CD4-positive, alpha-beta memory T cell (primary cell): ENCODE results near the gene KIAA1755. TPM values are rescaled to one million over a fixed set of nuclear protein-coding genes. Genes with fewer than 3 reads are reported as not detected.

Source experiments
- CTCF ChIA-PET: fragments of 350-600 bp; sonication (Branson Sonifier 250); formaldehyde crosslinking; loops from one replicate; lab custom pipeline; 2021; ENCODE audit warnings: inconsistent platforms; ENCODE audit not compliant: partially characterized antibody; lab: Charles Lee
- POLR2A ChIA-PET: fragments of 350-600 bp; sonication (Branson Sonifier 250); formaldehyde crosslinking; loops from one replicate; lab custom pipeline; 2021; ENCODE audit not compliant: partially characterized antibody; lab: Charles Lee
- DNase-seq, 5 donors: peaks; one replicate each; pipeline versions ENCODE4 v3.0.0 to v3.0.0-alpha.2; 2020 to 2022; ENCODE audit warnings: mixed read lengths in 1 of 5
- H3K27ac ChIP-seq: one replicate; pipeline ENCODE4 v1.7.0; 2013; ENCODE audit warnings: low read depth, low read length
- H3K27me3 ChIP-seq: 2 replicates; pipeline ENCODE4 v1.7.0; 2013; ENCODE audit warnings: mild to moderate bottlenecking, low read length, moderate library complexity; ENCODE audit not compliant: insufficient read depth
- H3K36me3 ChIP-seq: 2 replicates; pipeline ENCODE4 v1.7.0; 2013; ENCODE audit warnings: mild to moderate bottlenecking, low read length, moderate library complexity; ENCODE audit not compliant: insufficient read depth
- H3K4me1 ChIP-seq: 2 replicates; pipeline ENCODE4 v1.7.0; 2013; ENCODE audit warnings: mild to moderate bottlenecking, low read length, moderate library complexity; ENCODE audit not compliant: insufficient read depth
- H3K4me3 ChIP-seq, 2 donors: one replicate each; pipeline ENCODE4 v1.7.0; 2013; ENCODE audit warnings: low read length in 2 of 2, mild to moderate bottlenecking in 1 of 2
- H3K9me3 ChIP-seq, 2 donors: one replicate each; pipeline ENCODE4 v1.7.0; 2013; ENCODE audit warnings: low read length in 2 of 2, control low read depth in 1 of 2; ENCODE audit not compliant: control insufficient read depth in 1 of 2
- H3K27ac Mint-ChIP-seq, 7 donors: one replicate each; pipeline ENCODE4 v1.8.0; 2020 to 2021; ENCODE audit warnings: mixed read lengths in 7 of 7, mild to moderate bottlenecking in 6 of 7, inconsistent platforms in 3 of 7, moderate library complexity in 3 of 7
- H3K27me3 Mint-ChIP-seq, 2 donors: one replicate each; pipeline ENCODE4 v1.8.0; 2020 to 2021; ENCODE audit warnings: mixed read lengths in 2 of 2
- H3K36me3 Mint-ChIP-seq, 2 donors: one replicate each; pipeline ENCODE4 v1.8.0; 2020 to 2021; ENCODE audit warnings: mixed read lengths in 2 of 2, inconsistent platforms in 1 of 2, mild to moderate bottlenecking in 1 of 2
- H3K4me1 Mint-ChIP-seq, 4 donors: one replicate each; pipeline ENCODE4 v1.8.0; 2020 to 2021; ENCODE audit warnings: mixed read lengths in 4 of 4, mild to moderate bottlenecking in 1 of 4
- H3K4me3 Mint-ChIP-seq, 8 donors: one replicate each; pipeline ENCODE4 v1.8.0; 2020 to 2021; ENCODE audit warnings: mixed read lengths in 8 of 8, mild to moderate bottlenecking in 7 of 8, moderate library complexity in 6 of 8, inconsistent platforms in 3 of 8
- H3K9me3 Mint-ChIP-seq, 8 donors: one replicate each; pipeline ENCODE4 v1.8.0; 2020 to 2021; ENCODE audit warnings: mixed read lengths in 8 of 8, mild to moderate bottlenecking in 5 of 8, inconsistent platforms in 3 of 8, moderate library complexity in 1 of 8
- intact Hi-C: fragments of 100-400 bp; cut with micrococcal nuclease; formaldehyde crosslinking; loops from one replicate; pipeline ENCODE4 v1.15.1; 2023
- polyA plus RNA-seq, 2 donors: library from polyadenylated mRNA; unstranded; fragments of 300-500 nt; fragmentation: Illumina TruSeq; gene quantifications; one replicate each; pipeline ENCODE4 v1.2.3, GENCODE V29; 2021
- total RNA-seq, 2 experiments: library from RNA; stranded (reverse); gene quantifications; one replicate each; pipeline ENCODE4 v1.2.3, GENCODE V29; 2021

KIAA1755 gene
- total and polyA plus RNA-seq, 4 experiments from 2014 or later = not detected

DNA sequence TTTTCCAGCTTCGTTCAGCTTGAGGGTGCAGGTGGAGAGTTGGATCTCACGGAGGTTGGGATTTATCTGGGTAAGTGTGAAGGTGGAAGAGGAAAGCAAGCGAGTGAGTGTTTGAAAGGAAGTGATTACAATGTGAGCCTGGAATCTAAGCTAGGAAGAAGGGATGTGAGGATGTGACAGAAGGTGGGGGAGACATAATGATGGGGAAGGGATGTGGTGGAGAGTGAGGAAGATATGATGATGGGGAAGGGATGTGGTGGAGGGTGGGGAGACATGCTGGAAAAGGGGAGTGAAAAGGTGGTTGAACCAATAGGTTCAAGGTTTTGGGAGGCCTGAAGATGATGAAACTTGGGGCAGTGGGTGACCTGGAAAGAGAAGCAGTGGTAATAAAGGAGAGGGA lies 23.2 kb downstream of the KIAA1755 start:
- Histone ChIP-seq H3K27me3 (no peaks in the 10 kb centered on the region), H3K27ac (no peak overlapping the region), H3K4me3 (no peak overlapping the region), H3K36me3 (no peaks in the 10 kb centered on the region), H3K9me3 (peaks cover 0 to 10% of the 10 kb centered on the region in 2 donors), H3K4me1 (no peaks in the 10 kb centered on the region)
- no peak for DNase-seq
- Mint-ChIP-seq H3K27ac (no peak overlapping the region), H3K36me3 (peaks cover 0 to 4% of the 10 kb centered on the region in 2 donors), H3K4me1 (no peaks in the 10 kb centered on the region), H3K4me3 (no peak overlapping the region), H3K27me3 (peaks cover 5 to 9% of the 10 kb centered on the region in 2 donors), H3K9me3 (peaks cover 4 to 19% (median 13%) of the 10 kb centered on the region in 8 donors)
- intact Hi-C loops = no loop called here
- CTCF ChIA-PET = interaction anchor here (1.2 to 4.0 kb wide), 2 partner anchors 13 to 16 kb away, joined by 4 to 17 read pairs; no protein-coding TSS in a partner anchor
- POLR2A ChIA-PET = no interaction called here

GRCh38 chr20:38231531-38232121 lies 28.9 kb downstream of the KIAA1755 start:
- no peak overlapping the region for H3K27ac ChIP-seq
- Mint-ChIP-seq H3K4me1 (no peaks in the 10 kb centered on the region), H3K9me3 (peaks cover 0 to 2% (median 0%) of the 10 kb centered on the region in 8 donors), H3K36me3 (no peaks in the 10 kb centered on the region), H3K4me3 (no peak overlapping the region), H3K27ac (peak overlapping the region in 1 of 7 donors; percentile 12), H3K27me3 (peaks cover 2 to 6% of the 10 kb centered on the region in 2 donors)
- no peak for DNase-seq
- H3K27me3 ChIP-seq = no peaks in the 10 kb centered on the region
- intact Hi-C loops = no loop called here
- H3K36me3 ChIP-seq = no peaks in the 10 kb centered on the region
- ChIA-PET CTCF (interaction anchor here (0.9 kb wide), 2 partner anchors 9 to 11 kb away, joined by 3 to 8 read pairs; no protein-coding TSS in a partner anchor), POLR2A (no interaction called here)
- no peaks in the 10 kb centered on the region for H3K4me1 ChIP-seq
- H3K9me3 ChIP-seq = no peaks in the 10 kb centered on the region
- H3K4me3 ChIP-seq = no peak overlapping the region

- H3K27me3 ChIP-seq = no peaks in the 10 kb centered on the region
- ChIA-PET CTCF (interaction anchor here (0.9 kb wide), 1 partner anchor 10 kb away, joined by 8 read pairs; no protein-coding TSS in a partner anchor), POLR2A (no interaction called here)
- no peak for DNase-seq
- H3K4me3 ChIP-seq = no peak overlapping the region
- Mint-ChIP-seq H3K4me3 (no peak overlapping the region), H3K9me3 (peaks cover 0 to 2% (median 0%) of the 10 kb centered on the region in 8 donors), H3K27me3 (peaks cover 2 to 6% of the 10 kb centered on the region in 2 donors), H3K27ac (peak overlapping the region in 1 of 7 donors; percentile 12), H3K4me1 (no peaks in the 10 kb centered on the region), H3K36me3 (no peaks in the 10 kb centered on the region)
- H3K9me3 ChIP-seq = no peaks in the 10 kb centered on the region
- no peaks in the 10 kb centered on the region for H3K4me1 ChIP-seq
- H3K36me3 ChIP-seq = no peaks in the 10 kb centered on the region
- H3K27ac ChIP-seq = no peak overlapping the region
- intact Hi-C loops = no loop called here
Measured at GRCh38 chr20:38230957-38231526, 29.5 kb downstream of the KIAA1755 start.

DNA sequence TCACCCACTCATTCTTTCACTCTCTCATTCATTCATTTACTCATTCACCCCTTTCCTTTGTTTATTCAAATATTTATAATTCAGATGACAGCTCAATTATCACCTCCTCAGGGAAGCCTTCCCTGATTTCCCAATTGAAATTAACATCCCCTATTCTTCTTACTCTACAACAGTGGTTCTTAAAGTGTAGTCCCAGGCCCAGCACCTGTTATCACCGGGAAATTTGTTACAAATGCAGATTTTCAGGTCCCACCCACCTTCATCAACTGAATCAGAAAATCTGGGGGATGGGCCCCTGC lies 30.3 kb downstream of the KIAA1755 start:
- H3K27me3 ChIP-seq = no peaks in the 10 kb centered on the region
- ChIA-PET POLR2A (no interaction called here), CTCF (no interaction called here)
- Mint-ChIP-seq H3K36me3 (no peaks in the 10 kb centered on the region), H3K4me3 (no peak overlapping the region), H3K27ac (no peak overlapping the region), H3K9me3 (peaks cover 0 to 2% (median 0%) of the 10 kb centered on the region in 8 donors), H3K27me3 (peaks cover 3 to 9% of the 10 kb centered on the region in 2 donors), H3K4me1 (no peaks in the 10 kb centered on the region)
- no peak overlapping the region for H3K4me3 ChIP-seq
- H3K36me3 ChIP-seq = no peaks in the 10 kb centered on the region
- H3K4me1 ChIP-seq = no peaks in the 10 kb centered on the region
- DNase-seq = no peak
- no peaks in the 10 kb centered on the region for H3K9me3 ChIP-seq
- no peak overlapping the region for H3K27ac ChIP-seq
- intact Hi-C loops = no loop called here

GRCh38 chr20:38229376-38230252 lies 30.9 kb downstream of the KIAA1755 start:
- DNase-seq = no peak
- Mint-ChIP-seq H3K27ac (no peak overlapping the region), H3K4me3 (no peak overlapping the region), H3K36me3 (no peaks in the 10 kb centered on the region), H3K9me3 (peaks cover 0 to 2% (median 0%) of the 10 kb centered on the region in 8 donors), H3K27me3 (peaks cover 3 to 10% of the 10 kb centered on the region in 2 donors), H3K4me1 (no peaks in the 10 kb centered on the region)
- no peak overlapping the region for H3K27ac ChIP-seq
- no peaks in the 10 kb centered on the region for H3K36me3 ChIP-seq
- H3K9me3 ChIP-seq = no peaks in the 10 kb centered on the region
- intact Hi-C loops = no loop called here
- H3K27me3 ChIP-seq = no peaks in the 10 kb centered on the region
- no peaks in the 10 kb centered on the region for H3K4me1 ChIP-seq
- H3K4me3 ChIP-seq = no peak overlapping the region
- ChIA-PET POLR2A (no interaction called here), CTCF (no interaction called here)

- intact Hi-C loops = no loop called here
- H3K27me3 ChIP-seq = no peaks in the 10 kb centered on the region
- no peaks in the 10 kb centered on the region for H3K36me3 Mint-ChIP-seq
- DNase-seq = no peak
- peaks cover 3 to 11% of the 10 kb centered on the region in 2 donors for H3K27me3 Mint-ChIP-seq
- ChIA-PET POLR2A (no interaction called here), CTCF (no interaction called here)
- no peak overlapping the region for H3K4me3 Mint-ChIP-seq
- no peaks in the 10 kb centered on the region for H3K4me1 ChIP-seq
- no peaks in the 10 kb centered on the region for H3K9me3 Mint-ChIP-seq
- H3K36me3 ChIP-seq = no peaks in the 10 kb centered on the region
- H3K27ac ChIP-seq = no peak overlapping the region
- H3K4me3 ChIP-seq = no peak overlapping the region
- H3K9me3 ChIP-seq = no peaks in the 10 kb centered on the region
- no peak overlapping the region for H3K27ac Mint-ChIP-seq
- no peaks in the 10 kb centered on the region for H3K4me1 Mint-ChIP-seq
Measured at GRCh38 chr20:38228436-38228835, 32.1 kb downstream of the KIAA1755 start.
